ENCODE measurements around the gene GABRG3.

DNA sequence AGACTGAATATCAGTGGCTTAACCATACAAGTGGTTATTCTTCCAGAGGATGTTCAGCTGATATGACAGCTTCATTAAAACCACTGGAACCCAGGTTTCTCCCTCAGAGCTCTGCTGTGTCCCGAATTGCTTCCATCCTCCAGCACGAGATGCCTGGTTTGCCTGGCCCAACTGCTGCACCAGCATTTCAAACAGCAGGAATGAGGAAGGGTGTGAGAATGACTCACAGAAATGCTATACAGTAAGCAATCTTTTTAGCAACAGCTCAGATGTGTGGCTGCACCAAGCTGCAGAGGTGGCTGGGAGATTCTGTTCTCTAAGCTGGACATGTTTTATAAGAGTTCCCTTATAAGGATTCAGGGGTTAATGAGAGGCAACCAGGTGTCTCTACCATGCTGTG is 271.0 kb downstream of the GABRG3 start:
- TF ChIP-seq, protein P1, sequence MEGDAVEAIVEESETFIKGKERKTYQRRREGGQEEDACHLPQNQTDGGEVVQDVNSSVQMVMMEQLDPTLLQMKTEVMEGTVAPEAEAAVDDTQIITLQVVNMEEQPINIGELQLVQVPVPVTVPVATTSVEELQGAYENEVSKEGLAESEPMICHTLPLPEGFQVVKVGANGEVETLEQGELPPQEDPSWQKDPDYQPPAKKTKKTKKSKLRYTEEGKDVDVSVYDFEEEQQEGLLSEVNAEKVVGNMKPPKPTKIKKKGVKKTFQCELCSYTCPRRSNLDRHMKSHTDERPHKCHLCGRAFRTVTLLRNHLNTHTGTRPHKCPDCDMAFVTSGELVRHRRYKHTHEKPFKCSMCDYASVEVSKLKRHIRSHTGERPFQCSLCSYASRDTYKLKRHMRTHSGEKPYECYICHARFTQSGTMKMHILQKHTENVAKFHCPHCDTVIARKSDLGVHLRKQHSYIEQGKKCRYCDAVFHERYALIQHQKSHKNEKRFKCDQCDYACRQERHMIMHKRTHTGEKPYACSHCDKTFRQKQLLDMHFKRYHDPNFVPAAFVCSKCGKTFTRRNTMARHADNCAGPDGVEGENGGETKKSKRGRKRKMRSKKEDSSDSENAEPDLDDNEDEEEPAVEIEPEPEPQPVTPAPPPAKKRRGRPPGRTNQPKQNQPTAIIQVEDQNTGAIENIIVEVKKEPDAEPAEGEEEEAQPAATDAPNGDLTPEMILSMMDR (IDR thresholded peaks at IDR 0.05; ENCODE audit: insufficient read depth, low read length, poor library complexity, severe bottlenecking) = no peak
- TF ChIP-seq EZH2phosphoT487 (conservative IDR thresholded peaks at IDR 0.05; ENCODE audit: low read length) = no peak
